Gastrocnemius medialis (tissue), 4 donors: ENCODE results near the gene BCLAF1.
"Not testable (repeated sequence)": the region's sequence is repeated elsewhere in the genome, so short reads cannot be mapped to it uniquely, and the experiment has no call there.

Source experiments
- CTCF ChIP-seq, 5 experiments: fragments of 450-650 bp in 3 of 5; fragments of 200-600 bp in 2 of 5; sonication (generic) in 2 of 5; IDR thresholded peaks in 4 of 5; conservative IDR thresholded peaks in 1 of 5; 1 replicate in 4 of 5; 2 replicates in 1 of 5; pipeline ENCODE4 v1.5.1; 2016 to 2019; ENCODE audit warnings: antibody characterized with exemption in 5 of 5, mild to moderate bottlenecking in 3 of 5, moderate library complexity in 3 of 5
- POLR2A ChIP-seq, 2 donors: fragments of 450-650 bp; IDR thresholded peaks; one replicate each; pipeline ENCODE4 v1.6.1; 2017; ENCODE audit warnings: antibody characterized with exemption in 2 of 2, mild to moderate bottlenecking in 2 of 2, moderate library complexity in 2 of 2

GRCh38 chr6:136224974-136225373 lies 64.7 kb downstream of the BCLAF1 start:
- TF ChIP-seq CTCF (IDR thresholded peaks at IDR 0.05 in 4 of 5, conservative IDR thresholded peaks at IDR 0.05 in 1 of 5); POLR2A (IDR thresholded peaks at IDR 0.05): not testable (repeated sequence)
